HepG2 (cell line): ENCODE results near the gene AIFM1.

ENCODE experiments used
- CEBPB ChIP-seq: IDR thresholded peaks from 2 replicates; pipeline ENCODE4 v1.6.1; 2011; ENCODE audit warnings: low read depth, low read length, improper control_type of control experiment, borderline replicate concordance
- CREB1 ChIP-seq, 2 experiments: fragments of 450-650 bp in 1 of 2; IDR thresholded peaks; 2 replicates each; pipeline ENCODE4 v1.6.1; 2016 to 2017; ENCODE audit warnings: control low read depth in 1 of 2, mild to moderate bottlenecking in 1 of 2, missing compliant biosample characterization in 1 of 2, missing genetic modification characterization in 1 of 2
- CTCF ChIP-seq: sonication (generic); formaldehyde crosslinking; IDR thresholded peaks from 2 replicates; pipeline ENCODE4 v1.5.0; 2020; ENCODE audit warnings: mild to moderate bottlenecking, missing genetic modification reagents, moderate library complexity
- ELK4 ChIP-seq: sonication (generic); formaldehyde crosslinking; IDR thresholded peaks from 2 replicates; pipeline ENCODE4 v1.9.0; 2021; ENCODE audit warnings: missing genetic modification reagents, borderline replicate concordance
- FOSL2 ChIP-seq: sonication (generic); formaldehyde crosslinking; IDR thresholded peaks from 2 replicates; pipeline ENCODE4 v1.4.0; 2020; ENCODE audit warnings: missing genetic modification reagents
- NCOA1 ChIP-seq: sonication (generic); formaldehyde crosslinking; IDR thresholded peaks from 2 replicates; pipeline ENCODE4 v1.9.0; 2021; ENCODE audit warnings: missing genetic modification reagents
- NONO ChIP-seq, 2 experiments: fragments of 450-650 bp in 1 of 2; sonication (generic) in 1 of 2; formaldehyde crosslinking in 1 of 2; IDR thresholded peaks in 1 of 2; conservative IDR thresholded peaks in 1 of 2; 2 replicates each; pipeline versions ENCODE4 v1.6.1 to v1.8.0; 2017 to 2022; ENCODE audit warnings: mild to moderate bottlenecking in 1 of 2, missing genetic modification reagents in 1 of 2, moderate library complexity in 1 of 2
- REST ChIP-seq, 2 experiments: IDR thresholded peaks; 2 replicates each; pipeline ENCODE4 v1.6.1; 2011 to 2012; ENCODE audit warnings: low read length in 2 of 2, borderline replicate concordance in 1 of 2, low read depth in 1 of 2, mild to moderate bottlenecking in 1 of 2, moderate library complexity in 1 of 2
- SMAD3 ChIP-seq: sonication (generic); formaldehyde crosslinking; IDR thresholded peaks from 2 replicates; pipeline ENCODE4 v1.4.0; 2020; ENCODE audit warnings: missing genetic modification reagents
- ZNF10 ChIP-seq: sonication (generic); formaldehyde crosslinking; IDR thresholded peaks from 2 replicates; pipeline ENCODE4 v1.4.0; 2020; ENCODE audit warnings: mild to moderate bottlenecking, low read depth, missing genetic modification reagents, borderline replicate concordance
- ZNF274 ChIP-seq: sonication (generic); formaldehyde crosslinking; IDR thresholded peaks from 2 replicates; pipeline ENCODE4 v1.5.1; 2020; ENCODE audit warnings: mild to moderate bottlenecking, missing genetic modification reagents
- TF ChIP-seq, protein P1 (sequence below): sonication (generic); formaldehyde crosslinking; IDR thresholded peaks from 2 replicates; pipeline ENCODE4 v1.4.0; 2020; ENCODE audit warnings: missing genetic modification reagents

DNA sequence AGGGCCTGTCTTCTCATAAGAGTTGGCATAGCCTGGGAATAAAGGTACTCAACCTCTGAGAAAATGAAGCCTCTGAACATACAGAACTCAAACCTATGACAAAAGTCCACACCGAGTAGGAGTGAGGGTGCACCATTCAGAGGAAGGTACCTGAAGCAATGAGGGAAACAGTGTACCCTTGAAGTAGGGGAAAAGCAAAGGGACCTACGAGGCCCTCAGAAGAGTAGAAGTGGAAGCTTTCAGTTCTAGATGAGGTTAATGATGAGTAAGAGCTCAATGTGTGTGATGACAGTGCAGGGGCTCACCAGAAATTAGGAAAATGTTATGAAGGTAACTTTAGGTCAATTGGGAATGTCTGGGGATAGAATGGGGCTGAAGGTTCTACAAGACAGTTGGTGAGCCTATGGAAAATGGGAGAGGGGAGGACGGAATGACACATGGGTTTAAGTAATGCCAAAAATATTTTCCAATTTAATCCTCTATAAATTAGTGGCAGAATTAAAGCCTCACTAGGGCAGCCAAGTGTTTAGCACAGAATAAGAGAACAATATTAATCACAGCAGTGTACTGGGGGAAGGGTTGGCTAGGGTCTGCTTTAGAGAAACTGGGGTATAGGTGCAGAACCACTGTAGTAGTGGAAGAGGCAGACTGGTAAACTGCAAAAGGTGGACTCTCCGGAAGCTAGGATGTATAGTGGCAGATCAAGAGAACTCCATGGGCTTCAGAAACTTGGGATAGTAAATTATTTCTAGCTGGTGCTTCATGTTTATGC, 46.0 kb upstream of the AIFM1 start:
- no peak for TF ChIP-seq REST (IDR thresholded peaks at IDR 0.05; ENCODE audit: borderline replicate concordance in 1 of 2, low read depth in 1 of 2, low read length in 2 of 2)
- TF ChIP-seq, protein P1, sequence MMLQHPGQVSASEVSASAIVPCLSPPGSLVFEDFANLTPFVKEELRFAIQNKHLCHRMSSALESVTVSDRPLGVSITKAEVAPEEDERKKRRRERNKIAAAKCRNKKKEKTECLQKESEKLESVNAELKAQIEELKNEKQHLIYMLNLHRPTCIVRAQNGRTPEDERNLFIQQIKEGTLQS, result no peak
- no peak for TF ChIP-seq CREB1 (IDR thresholded peaks at IDR 0.05)
- TF ChIP-seq CREB1 (CRISPR knock-in tag; IDR thresholded peaks at IDR 0.05), result no peak
- no peak for TF ChIP-seq CEBPB
- TF ChIP-seq NCOA1 (CRISPR knock-in tag), result no peak
- TF ChIP-seq ZNF10 (CRISPR knock-in tag), result no peak
- TF ChIP-seq SMAD3, result no peak
- TF ChIP-seq FOSL2 (CRISPR knock-in tag), result no peak
- no peak for TF ChIP-seq ELK4 (CRISPR knock-in tag)
- TF ChIP-seq ZNF274 (CRISPR knock-in tag), result no peak
- TF ChIP-seq NONO (IDR thresholded peaks at IDR 0.05), result no peak
- TF ChIP-seq NONO (CRISPR knock-in tag; conservative IDR thresholded peaks at IDR 0.05), result no peak
- no peak for TF ChIP-seq CTCF (CRISPR knock-in tag)
